Duodenal mucosa (tissue), 2 donors: ENCODE data around the gene OXGR1.

Source experiments
- H3K27ac ChIP-seq: one replicate; pipeline ENCODE4 v1.7.0; 2013; ENCODE audit warnings: low read depth, low read length
- H3K27me3 ChIP-seq, 2 donors: one replicate each; pipeline ENCODE4 v1.7.0; 2013; ENCODE audit warnings: low read length in 2 of 2, control low read depth in 1 of 2; ENCODE audit not compliant: insufficient read depth in 2 of 2, control insufficient read depth in 1 of 2
- H3K36me3 ChIP-seq, 2 donors: one replicate each; pipeline ENCODE4 v1.7.0; 2013; ENCODE audit warnings: low read length in 2 of 2, control low read depth in 1 of 2; ENCODE audit not compliant: insufficient read depth in 2 of 2, control insufficient read depth in 1 of 2
- H3K4me1 ChIP-seq, 2 donors: one replicate each; pipeline ENCODE4 v1.7.0; 2013; ENCODE audit warnings: low read length in 2 of 2, control low read depth in 1 of 2; ENCODE audit not compliant: insufficient read depth in 2 of 2, control insufficient read depth in 1 of 2
- H3K4me3 ChIP-seq, 2 donors: one replicate each; pipeline ENCODE4 v1.7.0; 2013; ENCODE audit warnings: low read length in 2 of 2, low read depth in 1 of 2
- H3K9ac ChIP-seq, 2 donors: one replicate each; pipeline ENCODE4 v1.7.0; 2013; ENCODE audit warnings: low read length in 2 of 2, low read depth in 1 of 2
- H3K9me3 ChIP-seq, 2 donors: one replicate each; pipeline ENCODE4 v1.7.0; 2013; ENCODE audit warnings: low read length in 2 of 2, control low read depth in 1 of 2; ENCODE audit not compliant: control insufficient read depth in 1 of 2

The OXGR1 gene

GRCh38 chr13:96967248-96967745 lies 27.0 kb downstream of the OXGR1 start:
- Histone ChIP-seq H3K4me3 (no peak overlapping the region), H3K4me1 (no peaks in the 10 kb centered on the region), H3K27ac (no peak overlapping the region), H3K9me3 (peaks cover 30 to 32% of the 10 kb centered on the region in 2 donors), H3K36me3 (no peaks in the 10 kb centered on the region), H3K27me3 (no peaks in the 10 kb centered on the region), H3K9ac (no peak overlapping the region)

- Histone ChIP-seq H3K27me3 (no peaks in the 10 kb centered on the region), H3K9ac (no peak overlapping the region), H3K36me3 (no peaks in the 10 kb centered on the region), H3K4me3 (no peak overlapping the region), H3K27ac (no peak overlapping the region), H3K9me3 (peaks cover 30 to 32% of the 10 kb centered on the region in 2 donors), H3K4me1 (no peaks in the 10 kb centered on the region)
These were observed 27.7 kb downstream of the OXGR1 start for GRCh38 chr13:96966415-96967102.

GRCh38 chr13:96963786-96964475 lies 30.3 kb downstream of the OXGR1 start:
- H3K27ac ChIP-seq, result no peak overlapping the region
- no peaks in the 10 kb centered on the region for H3K4me1 ChIP-seq
- H3K4me3 ChIP-seq, result no peak overlapping the region
- peaks cover 21 to 26% of the 10 kb centered on the region in 2 donors for H3K9me3 ChIP-seq
- H3K9ac ChIP-seq, result no peak overlapping the region
- no peaks in the 10 kb centered on the region for H3K27me3 ChIP-seq
- H3K36me3 ChIP-seq, result no peaks in the 10 kb centered on the region

GRCh38 chr13:96960379-96960778 lies 33.9 kb downstream of the OXGR1 start:
- H3K27me3 ChIP-seq, result no peaks in the 10 kb centered on the region
- H3K9ac ChIP-seq, result no peak overlapping the region
- no peaks in the 10 kb centered on the region for H3K36me3 ChIP-seq
- H3K4me1 ChIP-seq, result no peaks in the 10 kb centered on the region
- H3K27ac ChIP-seq, result no peak overlapping the region
- H3K4me3 ChIP-seq, result no peak overlapping the region
- H3K9me3 ChIP-seq, result no peaks in the 10 kb centered on the region

- Histone ChIP-seq H3K4me1 (no peaks in the 10 kb centered on the region), H3K9me3 (no peaks in the 10 kb centered on the region), H3K27me3 (no peaks in the 10 kb centered on the region), H3K36me3 (no peaks in the 10 kb centered on the region), H3K27ac (no peak overlapping the region), H3K9ac (no peak overlapping the region), H3K4me3 (no peak overlapping the region)
These were observed 35.9 kb downstream of the OXGR1 start for GRCh38 chr13:96958286-96958891.

- Histone ChIP-seq H3K4me3 (no peak overlapping the region), H3K27me3 (no peaks in the 10 kb centered on the region), H3K9ac (no peak overlapping the region)
These were observed 41.7 kb downstream of the OXGR1 start for GRCh38 chr13:96952595-96952994.

GRCh38 chr13:96948127-96948526 lies 46.1 kb downstream of the OXGR1 start:
- Histone ChIP-seq H3K27me3 (no peaks in the 10 kb centered on the region), H3K4me1 (peaks cover 0 to 8% of the 10 kb centered on the region in 2 donors), H3K36me3 (no peaks in the 10 kb centered on the region), H3K9me3 (no peaks in the 10 kb centered on the region), H3K4me3 (no peak overlapping the region), H3K9ac (no peak overlapping the region), H3K27ac (no peak overlapping the region)

More at GRCh38 chr13:96952595-96952994, 41.7 kb downstream of the OXGR1 start:
- Histone ChIP-seq H3K9me3 (no peaks in the 10 kb centered on the region), H3K27ac (no peak overlapping the region), H3K36me3 (no peaks in the 10 kb centered on the region), H3K4me1 (no peaks in the 10 kb centered on the region)

- Histone ChIP-seq H3K9ac (no peak overlapping the region), H3K27ac (no peak overlapping the region), H3K9me3 (no peaks in the 10 kb centered on the region), H3K4me1 (peaks cover 0 to 8% of the 10 kb centered on the region in 2 donors), H3K36me3 (no peaks in the 10 kb centered on the region), H3K27me3 (no peaks in the 10 kb centered on the region), H3K4me3 (no peak overlapping the region)
These were observed 46.8 kb downstream of the OXGR1 start for GRCh38 chr13:96947343-96947910.

- peaks cover 0 to 8% of the 10 kb centered on the region in 2 donors for H3K4me1 ChIP-seq
- no peaks in the 10 kb centered on the region for H3K36me3 ChIP-seq
- H3K9me3 ChIP-seq, result no peaks in the 10 kb centered on the region
- no peaks in the 10 kb centered on the region for H3K27me3 ChIP-seq
- H3K4me3 ChIP-seq, result no peak overlapping the region
- no peak overlapping the region for H3K9ac ChIP-seq
- no peak overlapping the region for H3K27ac ChIP-seq
These were observed 47.5 kb downstream of the OXGR1 start for GRCh38 chr13:96946709-96947311.
